Cardiac muscle cell (in vitro differentiated cells and primary cell): ENCODE results near the gene INPP1. TPM values are rescaled to one million over a fixed set of nuclear protein-coding genes. Genes with fewer than 3 reads are reported as not detected.

Source experiments
- DNase-seq, 2 donors: peaks; one replicate each; pipeline versions ENCODE4 v3.0.0 to v3.0.0-alpha.2; 2010 to 2017; ENCODE audit warnings: low read depth in 1 of 2, low spot score in 1 of 2
- H3K27ac ChIP-seq: fragments of 200-600 bp; sonication (generic); 2 replicates; pipeline ENCODE4 v1.5.1; 2016
- H3K27me3 ChIP-seq: fragments of 200-600 bp; sonication (generic); 2 replicates; pipeline ENCODE4 v1.6.0; 2016; ENCODE audit warnings: control low read depth
- H3K36me3 ChIP-seq: fragments of 200-600 bp; sonication (generic); 2 replicates; pipeline ENCODE4 v1.5.1; 2016; ENCODE audit warnings: control low read depth
- H3K4me1 ChIP-seq: fragments of 200-600 bp; sonication (generic); 2 replicates; pipeline ENCODE4 v1.8.1; 2017; ENCODE audit warnings: low read depth, mild to moderate bottlenecking, mixed run types
- H3K4me3 ChIP-seq: fragments of 200-600 bp; sonication (generic); 2 replicates; pipeline ENCODE4 v1.5.1; 2016; ENCODE audit warnings: mild to moderate bottlenecking
- H3K9me3 ChIP-seq: fragments of 200-600 bp; sonication (generic); 2 replicates; pipeline ENCODE4 v1.5.1; 2017; ENCODE audit warnings: low read depth, mild to moderate bottlenecking, control low read depth
- CTCF ChIP-seq: IDR thresholded peaks from 2 replicates; pipeline ENCODE4 v1.5.1; 2012; ENCODE audit warnings: low read depth, mild to moderate bottlenecking, low read length
- polyA plus RNA-seq: library from polyadenylated mRNA; unstranded; fragments of >200 nt; fragmentation: Nextera tagmentation; extraction: Ambion mirVana; gene quantifications from 2 replicates; pipeline ENCODE4 v1.2.1, GENCODE V29; 2016
- total RNA-seq: library from RNA; depleted of rRNA; stranded (reverse); fragments of >200 nt; gene quantifications from 2 replicates; pipeline ENCODE4 v1.2.3, GENCODE V29; 2016

The INPP1 gene
- total and polyA plus RNA-seq, 2 experiments from 2014 or later = 2.9 to 3.3 TPM

GRCh38 chr2:190417045-190417842 is 73.9 kb downstream of the INPP1 start:
- Histone ChIP-seq H3K36me3 (no peaks in the 10 kb centered on the region), H3K4me1 (no peaks in the 10 kb centered on the region)

GRCh38 chr2:190418727-190419126 is 75.3 kb downstream of the INPP1 start:
- Histone ChIP-seq H3K4me3 (no peak overlapping the region), H3K9me3 (no peaks in the 10 kb centered on the region), H3K4me1 (no peaks in the 10 kb centered on the region), H3K27me3 (peaks cover 16% of the 10 kb centered on the region), H3K27ac (no peak overlapping the region), H3K36me3 (no peaks in the 10 kb centered on the region)
- no peak for DNase-seq
- no peak for TF ChIP-seq CTCF

More at GRCh38 chr2:190417045-190417842, 73.9 kb downstream of the INPP1 start:
- TF ChIP-seq CTCF = no peak
- Histone ChIP-seq H3K27ac (no peak overlapping the region), H3K27me3 (peaks cover 24% of the 10 kb centered on the region), H3K4me3 (no peak overlapping the region), H3K9me3 (no peaks in the 10 kb centered on the region)
- DNase-seq = no peak

- DNase-seq = no peak
Measured at GRCh38 chr2:190420801-190421200, 77.4 kb downstream of the INPP1 start.

More at GRCh38 chr2:190420801-190421200, 77.4 kb downstream of the INPP1 start:
- H3K4me1 ChIP-seq = no peaks in the 10 kb centered on the region
- H3K27me3 ChIP-seq = peaks cover 10% of the 10 kb centered on the region
- no peaks in the 10 kb centered on the region for H3K36me3 ChIP-seq
- H3K4me3 ChIP-seq = no peak overlapping the region
- no peak for TF ChIP-seq CTCF
- H3K9me3 ChIP-seq = no peaks in the 10 kb centered on the region
- no peak overlapping the region for H3K27ac ChIP-seq

Other genes with a start within 250 kb of the INPP1 start
- gene HIBCH, start 23.8 kb upstream of the INPP1 start, total RNA-seq = 15.4 and 15.9 TPM in 2 replicates
- gene HIBCH, start 23.8 kb upstream of the INPP1 start, polyA plus RNA-seq = 66.7 and 70.0 TPM in 2 replicates
- 0.63 and 1.5 TPM in 2 replicates for gene MFSD6, start 64.8 kb downstream of the INPP1 start, total RNA-seq
- gene MFSD6, start 64.8 kb downstream of the INPP1 start, polyA plus RNA-seq = 0.62 and 0.64 TPM in 2 replicates
- gene NEMP2, start 191.1 kb downstream of the INPP1 start, total RNA-seq = 1.6 and 5.4 TPM in 2 replicates
- 2.5 and 5.7 TPM in 2 replicates for gene NEMP2, start 191.1 kb downstream of the INPP1 start, polyA plus RNA-seq